RWPE1 (cell line): ENCODE results near the gene GABRQ.
"Not testable (repeated sequence)": the region's sequence is repeated elsewhere in the genome, so short reads cannot be mapped to it uniquely, and the experiment has no call there.

ENCODE experiments used
- CTCF ChIA-PET: fragments of 350-600 bp; sonication (Branson Sonifier 250); formaldehyde crosslinking; extraction: SDS; loops from one replicate; lab custom pipeline; 2021; lab: Yijun Ruan, JAX
- POLR2A ChIA-PET: fragments of 400-600 bp; formaldehyde crosslinking; extraction: SDS; loops from one replicate; lab custom pipeline; 2020; ENCODE audit warnings: antibody characterized with exemption; ENCODE audit not compliant: low non-redundant PET; lab: Yijun Ruan, JAX
- DNase-seq: peaks from one replicate; pipeline ENCODE4 v3.0.0; 2012; ENCODE audit warnings: low spot score
- H3K27ac ChIP-seq: fragments of 450-650 bp; 2 replicates; pipeline ENCODE4 v1.5.1; 2017

Gene GABRQ

GRCh38 chrX:152706500-152706899, 68.8 kb downstream of the GABRQ start:
- CTCF ChIA-PET, POLR2A ChIA-PET, H3K27ac ChIP-seq, DNase-seq: not testable (repeated sequence)
